H1 (cell line): ENCODE data around the gene NEGR1. TPM values are rescaled to one million over a fixed set of nuclear protein-coding genes. Genes with fewer than 3 reads are reported as not detected.

ENCODE experiments used
- CTCF ChIA-PET: fragments of 300-600 bp; sonication (Branson Sonifier 250); formaldehyde crosslinking; loops from one replicate; lab custom pipeline; 2021; ENCODE audit not compliant: partially characterized antibody; lab: Charles Lee
- POLR2A ChIA-PET: fragments of 300-600 bp; sonication (Branson Sonifier 250); formaldehyde crosslinking; loops from one replicate; lab custom pipeline; 2021; ENCODE audit warnings: inconsistent platforms; ENCODE audit not compliant: partially characterized antibody; lab: Charles Lee
- DNase-seq, 2 experiments: peaks; one replicate each; pipeline versions ENCODE4 v3.0.0 to v3.0.0-alpha.2; 2010 to 2022; ENCODE audit warnings: low spot score in 2 of 2, low read depth in 1 of 2, mixed read lengths in 1 of 2
- FAIRE-seq: peaks from 2 replicates; lab custom pipeline; 2011; peaks lifted over from hg19 to GRCh38; lab: Jason Lieb, UNC
- H2AFZ ChIP-seq: 2 replicates; pipeline ENCODE4 v1.8.1; 2012; ENCODE audit warnings: low read length, inconsistent platforms
- H2AK5ac ChIP-seq: 2 replicates; pipeline ENCODE4 v1.6.1; 2013; ENCODE audit warnings: low read depth, low read length
- H2BK120ac ChIP-seq: replicated peaks from 2 replicates; pipeline ENCODE3; 2013; ENCODE audit warnings: low read depth, low read length, inconsistent platforms
- H2BK12ac ChIP-seq: 2 replicates; pipeline ENCODE4 v1.6.1; 2013; ENCODE audit warnings: low read depth, low read length
- H2BK15ac ChIP-seq: 2 replicates; pipeline ENCODE4 v1.6.1; 2013; ENCODE audit warnings: low read length
- H2BK20ac ChIP-seq: 2 replicates; pipeline ENCODE4 v1.6.1; 2013; ENCODE audit warnings: low read length
- H2BK5ac ChIP-seq: 2 replicates; pipeline ENCODE4 v1.6.1; 2013; ENCODE audit warnings: low read depth, low read length
- H3K14ac ChIP-seq: 2 replicates; pipeline ENCODE4 v1.6.1; 2013; ENCODE audit warnings: inconsistent platforms; ENCODE audit not compliant: insufficient read length
- H3K18ac ChIP-seq: 2 replicates; pipeline ENCODE4 v1.6.1; 2013; ENCODE audit warnings: low read length; ENCODE audit errors: extremely low read depth
- H3K23ac ChIP-seq: 2 replicates; pipeline ENCODE4 v1.6.1; 2013; ENCODE audit warnings: inconsistent platforms; ENCODE audit not compliant: insufficient read length
- H3K23me2 ChIP-seq: 2 replicates; pipeline ENCODE4 v1.6.1; 2013; ENCODE audit warnings: low read depth, low read length
- H3K27ac ChIP-seq: 2 replicates; pipeline ENCODE4 v1.6.1; 2011; ENCODE audit warnings: low read depth, low read length, inconsistent platforms
- H3K27me3 ChIP-seq, 4 experiments: replicated peaks in 1 of 4; 1 replicate in 1 of 4; 2 replicates in 3 of 4; pipeline versions ENCODE4 v1.6.1 to v1.8.1; 2011 to 2013; ENCODE audit warnings: low read length in 3 of 4, mild to moderate bottlenecking in 3 of 4, inconsistent platforms in 2 of 4, mixed read lengths in 2 of 4, moderate library complexity in 1 of 4; ENCODE audit not compliant: control insufficient read depth in 3 of 4, insufficient read depth in 3 of 4; ENCODE audit errors: extremely low read depth in 1 of 4
- H3K36me3 ChIP-seq, 4 experiments: 2 replicates each; pipeline versions ENCODE4 v1.6.1 to v1.8.1; 2011 to 2013; ENCODE audit warnings: mild to moderate bottlenecking in 4 of 4, low read length in 3 of 4, moderate library complexity in 2 of 4, control low read depth in 1 of 4, inconsistent platforms in 1 of 4; ENCODE audit not compliant: insufficient read depth in 4 of 4, control insufficient read depth in 2 of 4
- H3K4ac ChIP-seq: replicated peaks from 2 replicates; pipeline ENCODE3; 2013; ENCODE audit warnings: low read length, low read depth, mixed read lengths, inconsistent platforms; ENCODE audit not compliant: insufficient read length
- H3K4me1 ChIP-seq, 4 experiments: replicated peaks in 1 of 4; 1 replicate in 1 of 4; 2 replicates in 3 of 4; pipeline versions ENCODE4 v1.6.1 to v1.8.1; 2011 to 2013; ENCODE audit warnings: low read length in 3 of 4, inconsistent platforms in 2 of 4, mixed read lengths in 1 of 4; ENCODE audit not compliant: insufficient read depth in 4 of 4, control insufficient read depth in 3 of 4
- H3K4me2 ChIP-seq, 2 experiments: 2 replicates each; pipeline versions ENCODE4 v1.6.1 to v1.8.1; 2011 to 2013; ENCODE audit warnings: low read depth in 2 of 2, low read length in 2 of 2, control low read depth in 1 of 2, inconsistent platforms in 1 of 2, mild to moderate bottlenecking in 1 of 2; ENCODE audit not compliant: insufficient read depth in 1 of 2
- H3K4me3 ChIP-seq, 4 experiments: fragments of 200-600, 300-600 bp in 1 of 4; sonication (generic), shearing (Covaris generic), sonication (Bioruptor Twin) in 1 of 4; 2 replicates each; pipeline versions ENCODE4 v1.5.1 to v1.8.1; 2011 to 2016; ENCODE audit warnings: low read length in 4 of 4, low read depth in 3 of 4, control low read depth in 2 of 4, inconsistent platforms in 2 of 4, mild to moderate bottlenecking in 2 of 4, mixed read lengths in 1 of 4, moderate library complexity in 1 of 4; ENCODE audit not compliant: insufficient read depth in 2 of 4; ENCODE audit errors: extremely low read depth in 1 of 4
- H3K56ac ChIP-seq: replicated peaks from 2 replicates; pipeline ENCODE3; 2013; ENCODE audit warnings: low read depth, mild to moderate bottlenecking, mixed read lengths, low read length, inconsistent platforms; ENCODE audit not compliant: insufficient read length
- H3K79me1 ChIP-seq: 2 replicates; pipeline ENCODE4 v1.6.1; 2013; ENCODE audit warnings: low read depth, low read length, control low read depth
- H3K79me2 ChIP-seq, 2 experiments: 2 replicates each; pipeline versions ENCODE4 v1.6.1 to v1.8.1; 2012 to 2013; ENCODE audit warnings: low read length in 2 of 2, mild to moderate bottlenecking in 2 of 2, inconsistent platforms in 1 of 2; ENCODE audit not compliant: insufficient read depth in 2 of 2, control insufficient read depth in 1 of 2
- H3K9ac ChIP-seq, 4 experiments: replicated peaks in 1 of 4; 1 replicate in 1 of 4; 2 replicates in 3 of 4; pipeline versions ENCODE4 v1.6.1 to v1.8.1; 2011 to 2013; ENCODE audit warnings: low read depth in 3 of 4, low read length in 3 of 4, control low read depth in 2 of 4, mild to moderate bottlenecking in 2 of 4, moderate library complexity in 2 of 4, inconsistent platforms in 1 of 4; ENCODE audit errors: extremely low read depth in 1 of 4
- H3K9me3 ChIP-seq, 2 experiments: 2 replicates each; pipeline versions ENCODE4 v1.6.1 to v1.8.1; 2012 to 2013; ENCODE audit warnings: mild to moderate bottlenecking in 2 of 2, moderate library complexity in 2 of 2, control low read depth in 1 of 2, inconsistent platforms in 1 of 2, low read depth in 1 of 2, low read length in 1 of 2, mixed read lengths in 1 of 2; ENCODE audit not compliant: insufficient read depth in 2 of 2
- H4K20me1 ChIP-seq, 2 experiments: replicated peaks in 1 of 2; 2 replicates each; pipeline versions ENCODE3 to v1.8.1; 2011 to 2013; ENCODE audit warnings: inconsistent platforms in 2 of 2, low read length in 2 of 2, mild to moderate bottlenecking in 1 of 2; ENCODE audit not compliant: insufficient read depth in 2 of 2, control insufficient read depth in 1 of 2
- H4K5ac ChIP-seq: 2 replicates; pipeline ENCODE4 v1.6.1; 2013; ENCODE audit warnings: low read length, low read depth, mixed read lengths, inconsistent platforms; ENCODE audit not compliant: insufficient read length
- H4K8ac ChIP-seq: 2 replicates; pipeline ENCODE4 v1.8.0; 2013; ENCODE audit warnings: mild to moderate bottlenecking, moderate library complexity, low read length, inconsistent platforms; ENCODE audit not compliant: insufficient read depth; ENCODE audit errors: extremely low read depth
- H4K91ac ChIP-seq: replicated peaks from 2 replicates; pipeline ENCODE3; 2013; ENCODE audit warnings: low read length, mixed read lengths, inconsistent platforms; ENCODE audit not compliant: insufficient read length
- BRCA1 ChIP-seq: IDR thresholded peaks from 2 replicates; pipeline ENCODE4 v1.6.1; 2012; ENCODE audit warnings: low read depth, low read length, improper control_type of control experiment
- CEBPB ChIP-seq: IDR thresholded peaks from 2 replicates; pipeline ENCODE4 v1.6.1; 2012; ENCODE audit warnings: low read depth, low read length
- CHD1 ChIP-seq: IDR thresholded peaks from 2 replicates; pipeline ENCODE4 v1.6.1; 2012; ENCODE audit warnings: low read depth, low read length, improper control_type of control experiment
- E2F6 ChIP-seq: IDR thresholded peaks from 2 replicates; pipeline ENCODE4 v1.6.1; 2012; ENCODE audit warnings: inconsistent platforms
- EP300 ChIP-seq, 2 experiments: IDR thresholded peaks; 1 replicate in 1 of 2; 2 replicates in 1 of 2; pipeline ENCODE4 v1.6.1; 2011 to 2012; ENCODE audit warnings: low read depth in 2 of 2, low read length in 2 of 2, mild to moderate bottlenecking in 2 of 2, borderline replicate concordance in 1 of 2, inconsistent platforms in 1 of 2, moderate library complexity in 1 of 2
- JUND ChIP-seq: IDR thresholded peaks from 2 replicates; pipeline ENCODE4 v1.6.1; 2011; ENCODE audit warnings: mild to moderate bottlenecking, improper control_type of control experiment, low read length
- POU5F1 ChIP-seq: IDR thresholded peaks from 2 replicates; pipeline ENCODE4 v1.6.1; 2011; ENCODE audit warnings: low read depth, mild to moderate bottlenecking, low read length, moderate library complexity
- SP1 ChIP-seq: IDR thresholded peaks from 2 replicates; pipeline ENCODE4 v1.6.1; 2011; ENCODE audit warnings: low read depth, low read length
- SP4 ChIP-seq: IDR thresholded peaks from 2 replicates; pipeline ENCODE4 v1.6.1; 2012; ENCODE audit warnings: low read length, inconsistent platforms
- TCF12 ChIP-seq: IDR thresholded peaks from 2 replicates; pipeline ENCODE4 v1.6.1; 2011; ENCODE audit warnings: low read depth, mild to moderate bottlenecking, low read length
- WGBS, 2 experiments: shearing (Covaris generic) in 1 of 2; methylation state at CpG; one replicate each; pipeline versions ENCODE4 v1.1.6 to v1.1.7; 2013 to 2015; ENCODE audit warnings: low lambda C conversion rate in 2 of 2, mixed read lengths in 2 of 2, inconsistent platforms in 1 of 2, low coverage in 1 of 2, missing lambda C conversion rate in 1 of 2; ENCODE audit not compliant: insufficient replicate concordance in 2 of 2, insufficient coverage in 1 of 2, insufficient read length in 1 of 2; ENCODE audit errors: extremely low coverage in 1 of 2, missing lambda C conversion rate in 1 of 2; 5-methylcytosine and 5-hydroxymethylcytosine counted together
- polyA plus RNA-seq, 7 experiments: library from polyadenylated mRNA; depleted of rRNA in 3 of 7; stranded (reverse) in 5 of 7; unstranded in 2 of 7; fragments of >200 nt in 5 of 7; fragments of 200-250 nt in 2 of 7; gene quantifications; 1 replicate in 5 of 7; 2 replicates in 1 of 7; 4 replicates in 1 of 7; pipeline versions ENCODE4 v1.2.1 to v1.2.3, GENCODE V29; 2011 to 2013; ENCODE audit warnings: missing spikeins in 2 of 7, mixed read lengths in 2 of 7
- total RNA-seq: library from RNA; stranded (reverse); fragmentation: NEBNext Ultra II Directional; extraction: Animal tissue kit (Norgen Biotek cat#: 25700); gene quantifications from 2 replicates; pipeline ENCODE4 v1.2.1, GENCODE V29; 2021
- TF ChIP-seq, protein P1 (sequence below): IDR thresholded peaks from 2 replicates; pipeline ENCODE4 v1.6.1; 2011; ENCODE audit warnings: low read length, improper control_type of control experiment

The NEGR1 gene
- total and polyA plus RNA-seq, 2 of the 8 experiments (the other 6 are each of a cell fraction or from before 2014, with no cell fraction given), result 0.71 to 1.3 TPM

DNA sequence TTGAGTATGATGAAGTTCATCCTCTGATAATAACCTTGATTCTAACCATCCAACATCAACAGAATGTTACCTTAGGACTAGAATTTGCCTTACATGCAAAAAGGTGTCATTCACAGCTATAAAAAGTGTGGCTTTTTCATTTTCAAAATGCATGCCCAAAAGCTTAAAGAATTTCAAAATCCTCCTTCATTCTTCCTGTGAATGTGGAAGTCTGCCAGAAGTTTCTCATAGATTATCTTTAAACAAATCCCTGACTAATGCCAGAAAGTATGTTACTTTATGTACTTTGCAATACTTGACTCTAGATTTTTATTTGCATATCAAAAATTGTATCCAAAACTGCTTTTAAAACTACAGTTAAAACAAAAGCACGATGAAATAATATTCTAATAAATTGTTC, 930.9 kb downstream of the NEGR1 start:
- Histone ChIP-seq H3K4me1 (no peaks in the 10 kb centered on the region), H2BK120ac (no peak overlapping the region), H3K9ac (no peak overlapping the region), H3K27ac (no peak overlapping the region), H3K14ac (no peak overlapping the region), H3K27me3 (no peaks in the 10 kb centered on the region), H2BK15ac (no peak overlapping the region), H4K20me1 (no peaks in the 10 kb centered on the region), H3K79me1 (no peaks in the 10 kb centered on the region), H3K79me2 (no peaks in the 10 kb centered on the region), H2AK5ac (no peak overlapping the region), H3K23me2 (no peaks in the 10 kb centered on the region), H3K36me3 (no peaks in the 10 kb centered on the region), H4K8ac (no peak overlapping the region), H3K23ac (no peak overlapping the region), H2BK20ac (no peak overlapping the region), H4K5ac (no peak overlapping the region), H2BK5ac (no peak overlapping the region)
- POLR2A ChIA-PET, result no interaction called here
- 85% methylated on average over 1 of the region's 1 CpG; no CpG with 5 or more reads in 1 of the 2 experiments for WGBS, 2 experiments
- no peak for FAIRE-seq
- TF ChIP-seq POU5F1, result no peak
- no peak for TF ChIP-seq BRCA1
- no peak for TF ChIP-seq CHD1
- no peak for TF ChIP-seq E2F6
- no peak for TF ChIP-seq TCF12
- TF ChIP-seq JUND, result no peak
- no peak for TF ChIP-seq SP1
- TF ChIP-seq, protein P1, sequence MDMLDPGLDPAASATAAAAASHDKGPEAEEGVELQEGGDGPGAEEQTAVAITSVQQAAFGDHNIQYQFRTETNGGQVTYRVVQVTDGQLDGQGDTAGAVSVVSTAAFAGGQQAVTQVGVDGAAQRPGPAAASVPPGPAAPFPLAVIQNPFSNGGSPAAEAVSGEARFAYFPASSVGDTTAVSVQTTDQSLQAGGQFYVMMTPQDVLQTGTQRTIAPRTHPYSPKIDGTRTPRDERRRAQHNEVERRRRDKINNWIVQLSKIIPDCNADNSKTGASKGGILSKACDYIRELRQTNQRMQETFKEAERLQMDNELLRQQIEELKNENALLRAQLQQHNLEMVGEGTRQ, result no peak
- TF ChIP-seq EP300 (IDR thresholded peaks at IDR 0.05; ENCODE audit: borderline replicate concordance in 1 of 2, low read depth in 2 of 2, low read length in 2 of 2), result no peak
- TF ChIP-seq SP4, result no peak
- no peak for TF ChIP-seq CEBPB
- TF ChIP-seq, all 59 proteins: peak for 0
- Histone ChIP-seq H3K9me3 (no peaks in the 10 kb centered on the region), H3K18ac (no peak overlapping the region), H2AFZ (no peak overlapping the region), H2BK12ac (no peak overlapping the region), H3K4me3 (no peak overlapping the region), H3K4me2 (no peak overlapping the region), H3K4ac (no peak overlapping the region), H3K56ac (no peak overlapping the region), H4K91ac (no peak overlapping the region)
- no peak for DNase-seq
- CTCF ChIA-PET, result interaction anchor here (1.1 kb wide), 1 partner anchor 8 kb away, joined by 3 read pairs; no protein-coding TSS in a partner anchor
